K562 (cell line): Measurements from ENCODE around the gene STRC. TPM values are rescaled to one million over a fixed set of nuclear protein-coding genes. Genes with fewer than 3 reads are reported as not detected.
"Not testable (repeated sequence)": the region's sequence is repeated elsewhere in the genome, so short reads cannot be mapped to it uniquely, and the experiment has no call there.

Source experiments
- ATAC-seq: fragments of 200-7000 bp; cut with Tn5 transposase; 3 replicates; pipeline ENCODE4 v1.9.1; 2020; ENCODE audit warnings: moderate library complexity
- BruUV-seq: library from RNA; stranded (reverse); fragments of 400-500 nt; replicated peaks from 2 replicates; lab custom pipeline; 2021; lab: Mats Ljungman, UMichigan
- CTCF ChIA-PET: fragments of 300-600 bp; formaldehyde crosslinking; extraction: SDS; loops from one replicate; lab custom pipeline; 2021; ENCODE audit warnings: low intra/inter-chr PET ratio; lab: Yijun Ruan, JAX
- POLR2A ChIA-PET: fragments of 300-600, 350-650 bp; sonication (Branson Sonifier 250); formaldehyde crosslinking; extraction: SDS; loops from one replicate; lab custom pipeline; 2021; ENCODE audit warnings: antibody characterized with exemption, inconsistent platforms; lab: Yijun Ruan, JAX
- DNase-seq, 4 experiments: peaks; one replicate each; pipeline versions ENCODE4 v3.0.0 to v3.0.0-alpha.2; 2011 to 2018; ENCODE audit warnings: low spot score in 3 of 4, mixed read lengths in 3 of 4; ENCODE audit errors: extremely low read depth in 1 of 4
- FAIRE-seq: peaks from 2 replicates; lab custom pipeline; 2011; peaks lifted over from hg19 to GRCh38; lab: Jason Lieb, UNC
- H2AFZ ChIP-seq: 2 replicates; pipeline ENCODE4 v1.6.0; 2011; ENCODE audit warnings: low read depth, low read length, control low read depth, inconsistent platforms
- H3K27ac ChIP-seq: fragments of 200-600 bp; 3 replicates; pipeline ENCODE4 v1.8.0; 2011; ENCODE audit warnings: low read depth, mild to moderate bottlenecking, control low read depth, inconsistent platforms, low read length, moderate library complexity, mixed read lengths; ENCODE audit errors: extremely low read depth
- H3K27me3 ChIP-seq, 2 experiments: fragments of 300-600 bp in 1 of 2; 2 replicates in 1 of 2; 3 replicates in 1 of 2; pipeline versions ENCODE4 v1.6.0 to v1.8.0; 2011; ENCODE audit warnings: inconsistent platforms in 2 of 2, low read length in 2 of 2, mild to moderate bottlenecking in 1 of 2, mixed read lengths in 1 of 2, moderate library complexity in 1 of 2; ENCODE audit not compliant: control insufficient read depth in 2 of 2, insufficient read depth in 2 of 2
- H3K36me3 ChIP-seq: fragments of 300-600 bp; 3 replicates; pipeline ENCODE4 v1.8.0; 2011; ENCODE audit warnings: mild to moderate bottlenecking, low read length, inconsistent platforms; ENCODE audit not compliant: control insufficient read depth, insufficient read depth
- H3K4me1 ChIP-seq, 2 experiments: fragments of 200-600 bp in 1 of 2; replicated peaks in 1 of 2; 2 replicates in 1 of 2; 3 replicates in 1 of 2; pipeline versions ENCODE4 v1.5.1 to v1.8.0; 2011; ENCODE audit warnings: inconsistent platforms in 2 of 2, low read length in 2 of 2, mild to moderate bottlenecking in 1 of 2, mixed read lengths in 1 of 2, moderate library complexity in 1 of 2; ENCODE audit not compliant: control insufficient read depth in 2 of 2, insufficient read depth in 2 of 2
- H3K4me2 ChIP-seq: 2 replicates; pipeline ENCODE4 v1.6.1; 2011; ENCODE audit warnings: low read length, control low read depth, inconsistent platforms, mixed read lengths; ENCODE audit not compliant: insufficient read depth
- H3K4me3 ChIP-seq: fragments of 200-600 bp; sonication (generic), shearing (Covaris generic); 2 replicates; pipeline ENCODE4 v1.5.1; 2016; ENCODE audit warnings: control low read depth, inconsistent platforms
- H3K79me2 ChIP-seq: fragments of 200-600 bp; 3 replicates; pipeline ENCODE4 v1.8.0; 2011; ENCODE audit warnings: low read length, inconsistent platforms; ENCODE audit not compliant: control insufficient read depth, insufficient read depth
- H3K9ac ChIP-seq, 2 experiments: 2 replicates each; pipeline versions ENCODE4 v1.6.0 to v1.6.1; 2011; ENCODE audit warnings: low read depth in 2 of 2, low read length in 2 of 2, control low read depth in 1 of 2, inconsistent platforms in 1 of 2, mild to moderate bottlenecking in 1 of 2, mixed read lengths in 1 of 2; ENCODE audit not compliant: insufficient read depth in 1 of 2
- H3K9me1 ChIP-seq: one replicate; pipeline ENCODE4 v1.6.0; 2011; ENCODE audit warnings: inconsistent platforms, mild to moderate bottlenecking, low read length, moderate library complexity; ENCODE audit not compliant: control insufficient read depth, insufficient read depth
- H3K9me3 ChIP-seq: replicated peaks from 2 replicates; pipeline ENCODE4 v1.5.1; 2011; ENCODE audit warnings: low read depth, low read length, inconsistent platforms; ENCODE audit not compliant: control insufficient read depth, insufficient read depth
- H4K20me1 ChIP-seq: replicated peaks from 2 replicates; pipeline ENCODE4 v1.6.1; 2011; ENCODE audit warnings: low read length, inconsistent platforms, mixed read lengths; ENCODE audit not compliant: control insufficient read depth, insufficient read depth
- WGBS: fragments of 100-300 bp; shearing (Covaris generic); methylation state at CpG from one replicate; pipeline ENCODE4 v1.1.6; 2016; ENCODE audit warnings: low coverage, mixed read lengths; ENCODE audit not compliant: insufficient coverage; ENCODE audit errors: missing lambda C conversion rate; 5-methylcytosine and 5-hydroxymethylcytosine counted together
- in situ Hi-C: fragments of 300-500 bp; cut with MboI; formaldehyde crosslinking; loops from 4 replicates; pipeline ENCODE4 v1.15.0; 2018; ENCODE audit warnings: inconsistent platforms, mixed read lengths
- intact Hi-C: fragments of 100-400 bp; cut with micrococcal nuclease; formaldehyde crosslinking; loops from 2 replicates; pipeline ENCODE4 v1.14.2; 2022
- polyA plus RNA-seq, 8 experiments: library from polyadenylated mRNA; depleted of rRNA in 4 of 8; stranded (reverse) in 5 of 8; unstranded in 3 of 8; fragments of >200 nt; fragmentation: Nextera tagmentation in 2 of 8; fragmentation: Illumina TruSeq in 1 of 8; extraction: Ambion mirVana in 2 of 8; extraction: Trizol in 1 of 8; gene quantifications; 2 replicates each; pipeline versions ENCODE4 v1.2.1 to v1.2.3, GENCODE V29; 2011 to 2014; ENCODE audit warnings: inconsistent platforms in 1 of 8, missing spikeins in 1 of 8
- total RNA-seq, 7 experiments: library from RNA; depleted of rRNA in 6 of 7; stranded (reverse); fragments of >200 nt in 6 of 7; fragmentation: Illumina TruSeq in 2 of 7; extraction: Trizol in 2 of 7; gene quantifications; 2 replicates each; pipeline versions ENCODE4 v1.2.1 to v1.2.3, GENCODE V29; 2011 to 2021; ENCODE audit warnings: low replicate concordance in 1 of 7

STRC gene
- total and polyA plus RNA-seq, 9 of the 15 experiments (the other 6 are each of a cell fraction or from before 2014, with no cell fraction given): 0.01 to 0.04 TPM; not detected in 7

- BruUV-seq, POLR2A ChIA-PET: not testable (repeated sequence)
- FAIRE-seq: peak; percentile 44
These were observed 3.6 kb upstream of the STRC start for GRCh38 chr15:43622068-43622799.

DNA sequence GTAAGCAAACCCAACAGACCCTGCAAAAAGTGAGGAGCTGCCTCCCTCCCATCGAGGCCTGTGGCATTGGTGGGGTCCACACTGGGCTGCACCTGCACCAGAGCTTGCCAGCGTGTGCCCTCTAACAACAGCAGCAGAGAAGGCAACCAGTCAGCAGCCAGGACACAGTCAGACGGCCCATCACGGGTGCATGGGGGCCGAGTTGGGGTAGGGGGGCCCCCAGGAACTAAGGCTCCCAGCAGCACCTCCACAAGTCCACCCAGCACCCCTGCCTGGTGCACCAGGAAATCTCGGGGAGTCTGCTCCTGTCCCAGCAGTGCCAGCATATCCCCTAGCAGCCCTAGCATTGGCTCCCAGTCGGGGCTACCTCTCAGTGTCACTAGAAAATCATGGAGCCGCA lies 850 bp downstream of the STRC start:
- H3K4me1 ChIP-seq, POLR2A ChIA-PET, H3K9me3 ChIP-seq, ATAC-seq, H3K79me2 ChIP-seq, H4K20me1 ChIP-seq, intact Hi-C loops, H3K4me3 ChIP-seq, H3K27me3 ChIP-seq, H3K4me2 ChIP-seq, H3K36me3 ChIP-seq, H3K27ac ChIP-seq, in situ Hi-C loops, BruUV-seq, H3K9me1 ChIP-seq, FAIRE-seq, DNase-seq, H2AFZ ChIP-seq, H3K9ac ChIP-seq, CTCF ChIA-PET: not testable (repeated sequence)
- WGBS: 3% methylated on average over 3 of the region's 8 CpGs

More at GRCh38 chr15:43622068-43622799, 3.6 kb upstream of the STRC start:
- H3K4me1 ChIP-seq, in situ Hi-C loops, DNase-seq, H3K9me1 ChIP-seq, intact Hi-C loops, H3K9ac ChIP-seq, ATAC-seq, H3K4me2 ChIP-seq, CTCF ChIA-PET, H3K27ac ChIP-seq, H3K4me3 ChIP-seq, H2AFZ ChIP-seq, H3K27me3 ChIP-seq, H3K36me3 ChIP-seq, H3K79me2 ChIP-seq, H4K20me1 ChIP-seq, H3K9me3 ChIP-seq: not testable (repeated sequence)
- 3% methylated on average over 2 of the region's 7 CpGs for WGBS

- BruUV-seq, FAIRE-seq, H3K27me3 ChIP-seq: not testable (repeated sequence)
These were observed 16.4 kb downstream of the STRC start for GRCh38 chr15:43602233-43602632.

More at GRCh38 chr15:43602233-43602632, 16.4 kb downstream of the STRC start:
- H3K4me2 ChIP-seq, DNase-seq, H3K4me1 ChIP-seq, H2AFZ ChIP-seq, H3K9me1 ChIP-seq, CTCF ChIA-PET, H3K9ac ChIP-seq, ATAC-seq, H4K20me1 ChIP-seq, H3K4me3 ChIP-seq, intact Hi-C loops, H3K27ac ChIP-seq, POLR2A ChIA-PET, H3K79me2 ChIP-seq, H3K9me3 ChIP-seq, H3K36me3 ChIP-seq: not testable (repeated sequence)
- in situ Hi-C loops: loop anchor here (5.0 kb wide), 1 partner anchor 100 kb away; no protein-coding TSS in a partner anchor
- 6% methylated on average over 6 of the region's 6 CpGs for WGBS
